Spleen (tissue), 7 donors: ENCODE data around the gene AQP9.

Experiments
- POLR2A ChIP-seq, 3 donors: fragments of 450-650 bp; IDR thresholded peaks; one replicate each; pipeline ENCODE4 v1.5.1; 2017; ENCODE audit warnings: antibody characterized with exemption in 3 of 3, mild to moderate bottlenecking in 1 of 3
- TF ChIP-seq, protein P1 (sequence below), 11 experiments: fragments of 200-600 bp in 7 of 11; fragments of 450-650 bp in 4 of 11; sonication (generic) in 4 of 11; IDR thresholded peaks in 8 of 11; conservative IDR thresholded peaks in 3 of 11; 1 replicate in 7 of 11; 2 replicates in 4 of 11; pipeline versions ENCODE4 v1.4.0 to v1.8.0; 2016 to 2021; ENCODE audit warnings: antibody characterized with exemption in 11 of 11, inconsistent platforms in 4 of 11, mild to moderate bottlenecking in 1 of 11
- donor health status: DM: no; HTN: no; CAD: no; lungs with moderate emphysema.
- donor health status: DM: no; HTN: no; CAD: no.
- donor health status: DM: no; HTN: no; CAD: no.

DNA sequence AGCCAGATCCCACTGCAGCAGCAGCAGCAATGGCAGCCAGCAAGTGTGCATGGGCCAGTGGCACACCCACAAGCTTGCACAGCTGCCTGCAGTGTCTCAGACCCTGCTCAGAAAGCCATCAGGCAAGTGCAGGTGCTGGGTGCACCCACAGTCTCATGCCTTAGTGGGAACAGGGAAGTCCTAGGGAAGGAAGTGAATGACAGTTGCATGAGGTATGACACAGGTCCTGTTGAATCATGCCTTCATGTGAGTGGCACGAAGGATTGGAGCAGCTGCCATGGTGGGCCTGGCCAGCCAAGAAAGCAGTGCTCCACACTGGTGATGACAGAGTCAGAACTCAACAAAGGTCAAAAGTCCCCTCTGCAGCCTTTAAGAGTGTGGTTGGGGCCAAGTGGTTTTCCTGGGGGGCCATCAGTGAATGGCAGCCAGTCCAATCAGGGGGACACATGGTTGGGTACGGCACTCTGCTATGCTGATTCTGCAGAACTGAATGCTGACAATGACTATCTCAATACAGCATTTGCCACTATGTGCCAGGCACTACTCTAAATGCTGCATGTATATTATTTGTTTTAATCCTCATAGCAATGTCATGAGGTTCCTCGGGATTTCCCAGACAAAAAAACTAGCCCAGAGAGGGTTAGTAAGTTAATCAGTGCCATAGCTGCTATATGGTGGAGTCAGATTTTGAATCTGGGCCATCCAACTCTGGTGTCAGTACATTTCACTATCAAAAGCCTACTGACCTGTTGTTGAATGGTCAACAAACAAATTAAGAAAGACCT lies 94.3 kb downstream of the AQP9 start:
- TF ChIP-seq, protein P1, sequence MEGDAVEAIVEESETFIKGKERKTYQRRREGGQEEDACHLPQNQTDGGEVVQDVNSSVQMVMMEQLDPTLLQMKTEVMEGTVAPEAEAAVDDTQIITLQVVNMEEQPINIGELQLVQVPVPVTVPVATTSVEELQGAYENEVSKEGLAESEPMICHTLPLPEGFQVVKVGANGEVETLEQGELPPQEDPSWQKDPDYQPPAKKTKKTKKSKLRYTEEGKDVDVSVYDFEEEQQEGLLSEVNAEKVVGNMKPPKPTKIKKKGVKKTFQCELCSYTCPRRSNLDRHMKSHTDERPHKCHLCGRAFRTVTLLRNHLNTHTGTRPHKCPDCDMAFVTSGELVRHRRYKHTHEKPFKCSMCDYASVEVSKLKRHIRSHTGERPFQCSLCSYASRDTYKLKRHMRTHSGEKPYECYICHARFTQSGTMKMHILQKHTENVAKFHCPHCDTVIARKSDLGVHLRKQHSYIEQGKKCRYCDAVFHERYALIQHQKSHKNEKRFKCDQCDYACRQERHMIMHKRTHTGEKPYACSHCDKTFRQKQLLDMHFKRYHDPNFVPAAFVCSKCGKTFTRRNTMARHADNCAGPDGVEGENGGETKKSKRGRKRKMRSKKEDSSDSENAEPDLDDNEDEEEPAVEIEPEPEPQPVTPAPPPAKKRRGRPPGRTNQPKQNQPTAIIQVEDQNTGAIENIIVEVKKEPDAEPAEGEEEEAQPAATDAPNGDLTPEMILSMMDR (IDR thresholded peaks at IDR 0.05 in 8 of 11, conservative IDR thresholded peaks at IDR 0.05 in 3 of 11) = no peak
- no peak for TF ChIP-seq POLR2A (IDR thresholded peaks at IDR 0.05)
